ENCODE measurements around the gene CSMD2. TPM values are rescaled to one million over a fixed set of nuclear protein-coding genes. Genes with fewer than 3 reads are reported as not detected.
"Not testable (repeated sequence)": the region's sequence is repeated elsewhere in the genome, so short reads cannot be mapped to it uniquely, and the experiment has no call there.

Gene CSMD2
- total RNA-seq, 1 experiment from 2014 or later = not detected

DNA sequence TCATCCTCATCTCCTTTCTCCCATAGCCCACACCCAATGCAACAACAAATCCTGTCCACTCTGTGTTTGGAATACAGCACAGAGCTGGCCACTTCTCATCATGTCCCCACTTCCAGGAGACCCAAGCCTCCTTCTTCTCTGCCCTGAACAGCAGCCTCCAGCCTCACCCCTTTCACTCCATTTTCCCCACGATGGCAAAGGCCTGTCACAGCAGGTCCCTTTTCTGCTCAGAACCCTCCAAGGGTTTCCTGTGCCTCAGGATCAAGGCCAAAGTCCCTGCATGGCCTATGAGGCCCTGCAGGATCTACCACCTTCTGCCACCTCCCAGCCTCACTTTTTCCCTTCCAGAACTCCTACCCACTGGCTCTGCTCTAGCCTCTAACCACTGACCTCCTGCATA is 78.5 kb downstream of the CSMD2 start:
- Histone ChIP-seq H3K4me2 (no peak overlapping the region), H3K4me3 (no peak overlapping the region), H4K20me1 (ENCODE audit: insufficient read depth) (no peaks in the 10 kb centered on the region), H3F3A (ENCODE audit: insufficient read depth, low read depth) (no peaks in the 10 kb centered on the region), H3K9me3 (ENCODE audit: insufficient read depth, low read depth) (no peaks in the 10 kb centered on the region), H3K9me2 (ENCODE audit: insufficient read depth) (no peaks in the 10 kb centered on the region), H2AFZ (no peak overlapping the region), H3K27me3 (ENCODE audit: insufficient read depth, low read depth) (peaks cover 11% of the 10 kb centered on the region; the same call in 1 of the 2 replicates), H3K27ac (no peak overlapping the region), H3K36me3 (ENCODE audit: low read depth) (no peaks in the 10 kb centered on the region), H3K4me1 (replicated peaks; ENCODE audit: insufficient read depth) (no peaks in the 10 kb centered on the region), H3K79me2 (ENCODE audit: low read depth) (no peaks in the 10 kb centered on the region)
- BruUV-seq (replicated peaks) = no TSS peak
- ChIA-PET CTCF (no interaction called here), POLR2A (ENCODE audit: unreplicated experiment) (no interaction called here)
- intact Hi-C loops (cut with micrococcal nuclease; ENCODE audit: unreplicated experiment) = no loop called here
- DNase-seq = no peak
- TF ChIP-seq EZH2 (IDR thresholded peaks at IDR 0.05; ENCODE audit: low read depth) = no peak
- TF ChIP-seq, protein P1, sequence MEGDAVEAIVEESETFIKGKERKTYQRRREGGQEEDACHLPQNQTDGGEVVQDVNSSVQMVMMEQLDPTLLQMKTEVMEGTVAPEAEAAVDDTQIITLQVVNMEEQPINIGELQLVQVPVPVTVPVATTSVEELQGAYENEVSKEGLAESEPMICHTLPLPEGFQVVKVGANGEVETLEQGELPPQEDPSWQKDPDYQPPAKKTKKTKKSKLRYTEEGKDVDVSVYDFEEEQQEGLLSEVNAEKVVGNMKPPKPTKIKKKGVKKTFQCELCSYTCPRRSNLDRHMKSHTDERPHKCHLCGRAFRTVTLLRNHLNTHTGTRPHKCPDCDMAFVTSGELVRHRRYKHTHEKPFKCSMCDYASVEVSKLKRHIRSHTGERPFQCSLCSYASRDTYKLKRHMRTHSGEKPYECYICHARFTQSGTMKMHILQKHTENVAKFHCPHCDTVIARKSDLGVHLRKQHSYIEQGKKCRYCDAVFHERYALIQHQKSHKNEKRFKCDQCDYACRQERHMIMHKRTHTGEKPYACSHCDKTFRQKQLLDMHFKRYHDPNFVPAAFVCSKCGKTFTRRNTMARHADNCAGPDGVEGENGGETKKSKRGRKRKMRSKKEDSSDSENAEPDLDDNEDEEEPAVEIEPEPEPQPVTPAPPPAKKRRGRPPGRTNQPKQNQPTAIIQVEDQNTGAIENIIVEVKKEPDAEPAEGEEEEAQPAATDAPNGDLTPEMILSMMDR (conservative IDR thresholded peaks at IDR 0.05) = no peak

DNA sequence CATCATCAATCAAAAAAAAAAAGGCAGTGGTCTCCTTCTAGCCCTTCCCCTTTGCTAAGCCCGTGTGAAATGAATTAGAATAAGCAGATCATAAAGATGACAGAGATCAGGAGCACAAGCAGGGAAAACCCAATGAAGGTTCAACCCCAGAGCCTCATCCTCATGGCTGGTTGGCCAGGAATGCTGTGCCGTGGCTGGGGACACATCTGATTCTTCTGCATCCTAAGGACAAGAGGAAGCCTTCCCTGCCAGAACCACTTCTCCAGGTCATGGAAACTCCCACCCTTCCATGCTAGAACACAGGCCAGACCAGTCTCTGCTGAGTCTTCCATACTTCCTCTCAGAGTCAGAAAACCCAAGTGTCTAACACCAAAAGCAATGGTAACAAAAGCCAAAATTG is 81.1 kb downstream of the CSMD2 start:
- Histone ChIP-seq H3K9me2 (ENCODE audit: insufficient read depth) (no peaks in the 10 kb centered on the region), H3K4me2 (no peak overlapping the region), H3K27ac (no peak overlapping the region), H3K4me3 (no peak overlapping the region), H4K20me1 (ENCODE audit: insufficient read depth) (no peaks in the 10 kb centered on the region), H3K36me3 (ENCODE audit: low read depth) (no peaks in the 10 kb centered on the region), H2AFZ (no peak overlapping the region), H3K79me2 (ENCODE audit: low read depth) (no peaks in the 10 kb centered on the region), H3F3A (ENCODE audit: insufficient read depth, low read depth) (no peaks in the 10 kb centered on the region), H3K9me3 (ENCODE audit: insufficient read depth, low read depth) (no peaks in the 10 kb centered on the region), H3K4me1 (replicated peaks; ENCODE audit: insufficient read depth) (no peaks in the 10 kb centered on the region), H3K27me3 (ENCODE audit: insufficient read depth, low read depth) (peaks cover 6% of the 10 kb centered on the region; the same call in 1 of the 2 replicates)
- ChIA-PET POLR2A (ENCODE audit: unreplicated experiment) (no interaction called here), CTCF (no interaction called here)
- no peak for TF ChIP-seq EZH2 (IDR thresholded peaks at IDR 0.05; ENCODE audit: low read depth)
- TF ChIP-seq, protein P1 (conservative IDR thresholded peaks at IDR 0.05) = no peak
- no peak for DNase-seq
- no TSS peak for BruUV-seq (replicated peaks)
- intact Hi-C loops (cut with micrococcal nuclease; ENCODE audit: unreplicated experiment) = no loop called here

DNA sequence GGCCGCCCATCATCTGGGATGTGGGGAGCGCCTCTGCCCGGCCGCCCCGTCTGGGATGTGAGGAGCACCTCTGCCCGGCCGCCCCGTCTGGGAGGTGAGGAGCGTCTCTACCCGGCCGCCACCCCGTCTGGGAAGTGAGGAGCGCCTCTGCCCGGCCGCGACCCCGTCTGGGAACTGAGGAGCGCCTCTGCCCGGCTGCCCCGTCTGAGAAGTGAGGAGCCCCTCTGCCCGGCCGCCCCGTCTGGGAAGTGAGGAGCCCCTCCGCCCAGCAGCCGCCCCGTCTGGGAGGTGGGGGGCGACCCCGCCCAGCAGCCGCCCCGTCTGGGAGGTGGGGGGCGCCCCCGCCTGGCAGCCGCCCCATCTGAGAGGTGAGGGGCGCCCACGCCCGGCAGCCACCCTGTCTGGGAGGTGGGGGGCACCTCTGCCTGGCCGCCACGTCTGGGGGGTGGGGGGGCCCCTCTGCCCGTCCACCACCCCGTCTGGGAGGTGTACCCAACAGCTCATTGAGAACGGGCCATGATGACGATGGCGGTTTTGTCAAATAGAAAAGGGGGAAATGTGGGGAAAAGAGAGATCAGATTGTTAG is 82.9 kb downstream of the CSMD2 start:
- H3K27me3 ChIP-seq (ENCODE audit: insufficient read depth, low read depth); H4K20me1 ChIP-seq (ENCODE audit: insufficient read depth); H3K27ac ChIP-seq; DNase-seq; H3K4me3 ChIP-seq; H3K36me3 ChIP-seq (ENCODE audit: low read depth); H3K9me3 ChIP-seq (ENCODE audit: insufficient read depth, low read depth); H3K9me2 ChIP-seq (ENCODE audit: insufficient read depth); POLR2A ChIA-PET (ENCODE audit: unreplicated experiment); BruUV-seq (replicated peaks); H3K4me1 ChIP-seq (replicated peaks; ENCODE audit: insufficient read depth); H2AFZ ChIP-seq; H3K79me2 ChIP-seq (ENCODE audit: low read depth); intact Hi-C loops (cut with micrococcal nuclease; ENCODE audit: unreplicated experiment); H3F3A ChIP-seq (ENCODE audit: insufficient read depth, low read depth); CTCF ChIA-PET; H3K4me2 ChIP-seq: not testable (repeated sequence)

DNA sequence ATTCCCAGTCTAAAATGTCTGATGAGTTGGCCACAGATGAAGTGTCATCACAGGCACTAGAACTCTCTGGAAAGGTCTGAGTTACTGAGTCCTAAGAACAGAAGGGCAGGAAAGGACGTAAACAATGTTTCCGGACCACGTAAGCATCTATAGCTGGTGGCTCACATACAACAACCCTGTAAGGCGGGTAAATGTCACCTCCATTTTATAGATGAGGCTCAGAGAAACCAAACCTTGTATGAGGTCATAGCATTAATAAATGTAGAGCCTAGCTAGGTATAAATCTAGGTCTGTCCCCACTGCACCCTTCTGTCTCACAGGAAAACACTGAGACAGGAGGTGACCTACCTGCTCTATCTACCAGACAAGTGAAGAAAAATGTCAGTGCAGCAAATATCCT is 86.6 kb downstream of the CSMD2 start:
- Histone ChIP-seq H3K4me3 (no peak overlapping the region), H3K4me2 (no peak overlapping the region), H4K20me1 (ENCODE audit: insufficient read depth) (no peaks in the 10 kb centered on the region), H3K9me2 (ENCODE audit: insufficient read depth) (no peaks in the 10 kb centered on the region), H3K36me3 (ENCODE audit: low read depth) (no peaks in the 10 kb centered on the region), H3F3A (ENCODE audit: insufficient read depth, low read depth) (no peaks in the 10 kb centered on the region), H3K79me2 (ENCODE audit: low read depth) (no peaks in the 10 kb centered on the region), H2AFZ (no peak overlapping the region), H3K27ac (no peak overlapping the region), H3K4me1 (replicated peaks; ENCODE audit: insufficient read depth) (no peaks in the 10 kb centered on the region), H3K9me3 (ENCODE audit: insufficient read depth, low read depth) (no peaks in the 10 kb centered on the region), H3K27me3 (ENCODE audit: insufficient read depth, low read depth) (peaks cover 9% of the 10 kb centered on the region; the same call in 1 of the 2 replicates)
- intact Hi-C loops (cut with micrococcal nuclease; ENCODE audit: unreplicated experiment) = no loop called here
- TF ChIP-seq EZH2 (IDR thresholded peaks at IDR 0.05; ENCODE audit: low read depth) = no peak
- TF ChIP-seq, protein P1 (conservative IDR thresholded peaks at IDR 0.05) = no peak
- DNase-seq = no peak
- no TSS peak for BruUV-seq (replicated peaks)
- CTCF ChIA-PET = no interaction called here
- POLR2A ChIA-PET (ENCODE audit: unreplicated experiment) = no interaction called here

Measured in PC-9 (cell line).